ENCODE measurements around the gene ZP2.

DNA sequence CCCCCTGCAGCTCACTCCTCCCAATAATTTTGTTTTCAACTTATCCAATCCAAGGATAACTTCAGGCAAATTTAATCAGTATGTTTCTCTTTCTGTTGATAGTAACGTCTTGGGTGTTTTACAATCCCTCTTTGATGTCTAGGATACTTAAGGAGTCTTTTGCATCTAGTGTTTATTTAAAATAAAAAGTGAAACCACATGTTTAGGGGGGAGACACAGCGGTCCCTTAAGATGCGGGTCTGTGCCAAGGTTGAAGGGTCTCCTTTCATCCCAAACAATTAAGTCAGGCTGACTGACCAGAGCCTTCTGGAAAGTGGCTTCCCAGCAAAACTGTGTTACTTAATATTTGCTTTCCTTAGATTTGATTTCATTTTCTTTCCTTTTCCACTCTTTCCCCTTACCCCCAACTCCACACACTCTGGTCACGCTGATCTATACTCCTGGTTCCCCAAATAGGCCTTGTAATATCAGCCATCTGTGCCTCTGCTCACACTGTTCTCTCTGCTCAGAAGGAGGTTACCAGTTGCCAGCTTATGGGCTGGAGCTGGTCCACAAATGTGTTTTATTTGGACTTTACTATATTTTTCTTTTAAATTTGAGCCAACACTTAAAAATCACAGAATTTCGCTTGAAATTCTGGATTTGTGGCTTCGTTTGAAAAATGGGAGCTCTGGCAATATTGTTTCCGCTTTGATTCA is 33.3 kb upstream of the ZP2 start:
- no peak for TF ChIP-seq POLR2A (IDR thresholded peaks at IDR 0.05)
- TF ChIP-seq, protein P1, sequence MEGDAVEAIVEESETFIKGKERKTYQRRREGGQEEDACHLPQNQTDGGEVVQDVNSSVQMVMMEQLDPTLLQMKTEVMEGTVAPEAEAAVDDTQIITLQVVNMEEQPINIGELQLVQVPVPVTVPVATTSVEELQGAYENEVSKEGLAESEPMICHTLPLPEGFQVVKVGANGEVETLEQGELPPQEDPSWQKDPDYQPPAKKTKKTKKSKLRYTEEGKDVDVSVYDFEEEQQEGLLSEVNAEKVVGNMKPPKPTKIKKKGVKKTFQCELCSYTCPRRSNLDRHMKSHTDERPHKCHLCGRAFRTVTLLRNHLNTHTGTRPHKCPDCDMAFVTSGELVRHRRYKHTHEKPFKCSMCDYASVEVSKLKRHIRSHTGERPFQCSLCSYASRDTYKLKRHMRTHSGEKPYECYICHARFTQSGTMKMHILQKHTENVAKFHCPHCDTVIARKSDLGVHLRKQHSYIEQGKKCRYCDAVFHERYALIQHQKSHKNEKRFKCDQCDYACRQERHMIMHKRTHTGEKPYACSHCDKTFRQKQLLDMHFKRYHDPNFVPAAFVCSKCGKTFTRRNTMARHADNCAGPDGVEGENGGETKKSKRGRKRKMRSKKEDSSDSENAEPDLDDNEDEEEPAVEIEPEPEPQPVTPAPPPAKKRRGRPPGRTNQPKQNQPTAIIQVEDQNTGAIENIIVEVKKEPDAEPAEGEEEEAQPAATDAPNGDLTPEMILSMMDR (IDR thresholded peaks at IDR 0.05 in 4 of 5, conservative IDR thresholded peaks at IDR 0.05 in 1 of 5): no peak

Measured in gastrocnemius medialis (tissue), 4 donors.